ENCODE data around the gene INPP5A.

- peak in 2 of 3 donors; percentile 27 to 66 for TF ChIP-seq POLR2AphosphoS5 (IDR thresholded peaks at IDR 0.05)
- TF ChIP-seq CTCF (IDR thresholded peaks at IDR 0.05) = no peak
- TF ChIP-seq POLR2A (IDR thresholded peaks at IDR 0.05) = no peak
Measured at GRCh38 chr10:132511121-132512051, 26.2 kb upstream of the INPP5A start.

All from transverse colon (tissue), 4 donors.